Stomach (tissue), 4 donors: ENCODE results near the gene FAM234B.

Experiments used
- EP300 ChIP-seq: sonication (generic); formaldehyde crosslinking; IDR thresholded peaks from one replicate; pipeline ENCODE4 v1.6.1; 2017; ENCODE audit warnings: antibody characterized with exemption
- POLR2AphosphoS5 ChIP-seq, 3 donors: sonication (generic); formaldehyde crosslinking; IDR thresholded peaks; one replicate each; pipeline ENCODE4 v1.6.1; 2016; ENCODE audit warnings: antibody characterized with exemption in 3 of 3
- TF ChIP-seq, protein P1 (sequence below), 7 experiments: fragments of 450-650 bp in 4 of 7; fragments of 200-600 bp in 3 of 7; sonication (generic) in 3 of 7; IDR thresholded peaks; one replicate each; pipeline ENCODE4 v1.5.1; 2016 to 2019; ENCODE audit warnings: antibody characterized with exemption in 7 of 7, control low read depth in 2 of 7, mild to moderate bottlenecking in 1 of 7

DNA sequence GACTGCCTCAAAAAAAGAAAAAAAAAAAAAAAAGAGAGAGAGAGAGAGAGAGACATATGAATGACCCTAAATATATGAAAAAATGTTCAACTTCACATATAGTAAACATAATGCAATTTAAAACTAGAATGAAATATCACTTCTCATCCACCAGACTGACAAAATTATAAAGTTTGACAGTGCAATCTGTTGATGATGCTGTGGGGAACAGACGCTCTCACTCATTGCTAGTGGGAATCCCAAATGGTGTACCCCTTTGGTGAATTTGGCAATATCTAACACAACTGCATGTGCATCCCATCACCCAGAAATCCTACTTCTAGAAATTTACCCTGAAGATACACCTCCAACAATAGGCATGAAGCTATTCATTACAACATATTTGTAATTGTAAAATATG lies 61.6 kb downstream of the FAM234B start:
- TF ChIP-seq, protein P1, sequence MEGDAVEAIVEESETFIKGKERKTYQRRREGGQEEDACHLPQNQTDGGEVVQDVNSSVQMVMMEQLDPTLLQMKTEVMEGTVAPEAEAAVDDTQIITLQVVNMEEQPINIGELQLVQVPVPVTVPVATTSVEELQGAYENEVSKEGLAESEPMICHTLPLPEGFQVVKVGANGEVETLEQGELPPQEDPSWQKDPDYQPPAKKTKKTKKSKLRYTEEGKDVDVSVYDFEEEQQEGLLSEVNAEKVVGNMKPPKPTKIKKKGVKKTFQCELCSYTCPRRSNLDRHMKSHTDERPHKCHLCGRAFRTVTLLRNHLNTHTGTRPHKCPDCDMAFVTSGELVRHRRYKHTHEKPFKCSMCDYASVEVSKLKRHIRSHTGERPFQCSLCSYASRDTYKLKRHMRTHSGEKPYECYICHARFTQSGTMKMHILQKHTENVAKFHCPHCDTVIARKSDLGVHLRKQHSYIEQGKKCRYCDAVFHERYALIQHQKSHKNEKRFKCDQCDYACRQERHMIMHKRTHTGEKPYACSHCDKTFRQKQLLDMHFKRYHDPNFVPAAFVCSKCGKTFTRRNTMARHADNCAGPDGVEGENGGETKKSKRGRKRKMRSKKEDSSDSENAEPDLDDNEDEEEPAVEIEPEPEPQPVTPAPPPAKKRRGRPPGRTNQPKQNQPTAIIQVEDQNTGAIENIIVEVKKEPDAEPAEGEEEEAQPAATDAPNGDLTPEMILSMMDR (IDR thresholded peaks at IDR 0.05): no peak
- TF ChIP-seq EP300: no peak
- TF ChIP-seq POLR2AphosphoS5 (IDR thresholded peaks at IDR 0.05): no peak
